ENCODE results near the gene SLC44A4.

SLC44A4 gene

DNA sequence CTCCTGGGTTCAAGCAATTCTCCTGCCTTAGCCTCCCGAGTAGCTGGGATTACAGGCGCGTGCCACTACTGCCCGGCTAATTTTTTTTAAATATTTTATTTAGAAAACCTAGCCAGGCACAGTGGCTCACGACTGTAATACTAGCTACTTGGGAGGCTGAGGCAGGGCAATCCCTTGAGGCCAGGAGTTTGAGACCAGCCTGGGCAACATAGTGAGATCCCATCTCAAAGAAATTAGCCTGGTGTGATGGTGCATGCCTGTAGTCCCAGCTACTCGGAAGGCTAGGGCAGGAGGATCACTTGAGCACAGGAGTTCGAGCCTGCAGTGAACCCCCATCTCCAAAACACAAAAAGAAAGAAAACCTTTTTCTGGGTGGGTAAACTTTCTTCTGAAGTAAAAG lies 2.4 kb downstream of the SLC44A4 start:
- TF ChIP-seq, protein P1, sequence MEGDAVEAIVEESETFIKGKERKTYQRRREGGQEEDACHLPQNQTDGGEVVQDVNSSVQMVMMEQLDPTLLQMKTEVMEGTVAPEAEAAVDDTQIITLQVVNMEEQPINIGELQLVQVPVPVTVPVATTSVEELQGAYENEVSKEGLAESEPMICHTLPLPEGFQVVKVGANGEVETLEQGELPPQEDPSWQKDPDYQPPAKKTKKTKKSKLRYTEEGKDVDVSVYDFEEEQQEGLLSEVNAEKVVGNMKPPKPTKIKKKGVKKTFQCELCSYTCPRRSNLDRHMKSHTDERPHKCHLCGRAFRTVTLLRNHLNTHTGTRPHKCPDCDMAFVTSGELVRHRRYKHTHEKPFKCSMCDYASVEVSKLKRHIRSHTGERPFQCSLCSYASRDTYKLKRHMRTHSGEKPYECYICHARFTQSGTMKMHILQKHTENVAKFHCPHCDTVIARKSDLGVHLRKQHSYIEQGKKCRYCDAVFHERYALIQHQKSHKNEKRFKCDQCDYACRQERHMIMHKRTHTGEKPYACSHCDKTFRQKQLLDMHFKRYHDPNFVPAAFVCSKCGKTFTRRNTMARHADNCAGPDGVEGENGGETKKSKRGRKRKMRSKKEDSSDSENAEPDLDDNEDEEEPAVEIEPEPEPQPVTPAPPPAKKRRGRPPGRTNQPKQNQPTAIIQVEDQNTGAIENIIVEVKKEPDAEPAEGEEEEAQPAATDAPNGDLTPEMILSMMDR (conservative IDR thresholded peaks at IDR 0.05): no peak
- H3K27ac ChIP-seq: peak overlapping the region; percentile 99

DNA sequence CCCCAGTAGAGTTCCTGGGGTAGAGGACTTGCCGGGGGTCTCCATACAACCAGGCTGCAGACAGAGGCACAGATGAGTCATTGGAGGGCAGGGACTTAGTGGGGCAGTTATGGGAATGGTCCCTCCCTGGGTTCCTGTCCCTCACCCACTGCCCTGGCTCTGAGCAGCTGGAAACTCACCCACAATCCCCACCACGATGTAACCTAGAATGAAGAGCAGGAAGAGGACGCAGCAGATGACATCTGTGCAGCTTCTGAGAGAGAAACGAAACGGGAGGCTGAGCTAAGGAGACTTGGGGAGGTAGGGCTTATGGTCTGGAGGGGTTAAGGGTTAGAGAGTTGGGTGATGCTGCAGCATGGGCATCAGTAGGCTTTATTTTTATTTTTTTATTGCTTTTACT lies 2.9 kb downstream of the SLC44A4 start:
- H3K27ac ChIP-seq: peak overlapping the region; percentile 99
- TF ChIP-seq, protein P1 (conservative IDR thresholded peaks at IDR 0.05): no peak

DNA sequence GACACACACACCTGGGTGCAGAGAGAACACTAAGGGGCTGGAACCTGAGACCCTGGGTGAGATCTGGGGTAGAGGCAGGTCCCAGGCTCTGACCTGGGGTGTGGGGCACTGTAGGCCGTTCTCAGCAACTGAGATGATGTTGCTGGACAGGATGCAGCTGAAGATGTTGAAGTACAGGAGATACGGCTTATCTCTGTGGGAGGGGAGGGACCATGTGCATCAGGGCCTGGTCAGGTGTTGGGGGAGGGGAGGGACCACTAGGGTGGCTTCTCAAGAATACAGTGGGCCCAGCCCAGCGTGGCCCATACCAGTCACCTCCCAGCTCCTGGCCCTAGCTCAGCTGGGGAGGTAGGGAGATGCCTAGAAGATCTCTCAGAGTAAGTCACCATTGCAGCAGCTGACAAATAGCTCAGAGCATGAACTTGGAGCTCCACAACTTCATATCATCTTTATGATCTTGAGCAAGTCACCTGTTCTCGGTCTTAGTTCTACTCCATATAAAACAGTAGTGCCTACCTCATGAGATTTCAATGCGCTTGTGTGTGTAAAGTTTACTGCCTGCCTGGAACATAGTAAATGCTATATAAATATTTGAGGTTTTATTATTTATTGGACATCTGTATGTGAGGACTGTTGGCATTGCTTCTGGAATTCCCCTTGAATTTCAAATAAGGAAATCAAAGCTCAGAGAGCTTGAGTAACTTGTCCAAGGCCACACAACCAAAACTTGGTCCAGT lies 3.8 kb downstream of the SLC44A4 start:
- TF ChIP-seq, protein P1 (conservative IDR thresholded peaks at IDR 0.05): no peak
- H3K27ac ChIP-seq: peak overlapping the region; percentile 99

DNA sequence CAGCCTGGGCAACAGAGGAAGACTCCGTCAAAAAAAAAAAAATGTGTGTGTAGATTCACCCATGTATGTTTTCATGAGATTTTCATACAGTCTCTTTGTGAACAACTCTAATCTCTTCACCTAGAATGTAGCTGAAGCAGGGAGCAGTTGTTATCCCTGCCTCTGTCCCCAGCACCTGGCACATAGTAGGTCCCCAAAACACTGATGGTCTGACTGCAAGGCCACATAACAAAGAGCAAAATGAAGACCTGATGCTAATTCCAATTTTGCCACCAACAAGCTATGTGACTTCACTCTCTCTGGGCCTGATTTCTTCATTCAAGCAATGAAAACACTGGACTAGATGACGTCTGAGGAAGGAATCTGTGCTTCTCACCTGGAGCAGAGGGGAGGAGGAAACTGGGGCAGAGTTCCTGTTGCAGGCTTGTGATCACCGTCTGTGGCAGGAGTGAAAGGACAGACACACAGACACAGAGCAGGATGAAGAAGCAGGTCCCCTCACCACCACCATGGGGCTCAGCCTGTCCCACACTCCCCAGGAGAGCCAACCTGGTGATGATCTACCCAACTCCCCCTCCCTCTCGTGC lies 4.6 kb downstream of the SLC44A4 start:
- peak overlapping the region; percentile 99 for H3K27ac ChIP-seq
- TF ChIP-seq, protein P1 (conservative IDR thresholded peaks at IDR 0.05): no peak

DNA sequence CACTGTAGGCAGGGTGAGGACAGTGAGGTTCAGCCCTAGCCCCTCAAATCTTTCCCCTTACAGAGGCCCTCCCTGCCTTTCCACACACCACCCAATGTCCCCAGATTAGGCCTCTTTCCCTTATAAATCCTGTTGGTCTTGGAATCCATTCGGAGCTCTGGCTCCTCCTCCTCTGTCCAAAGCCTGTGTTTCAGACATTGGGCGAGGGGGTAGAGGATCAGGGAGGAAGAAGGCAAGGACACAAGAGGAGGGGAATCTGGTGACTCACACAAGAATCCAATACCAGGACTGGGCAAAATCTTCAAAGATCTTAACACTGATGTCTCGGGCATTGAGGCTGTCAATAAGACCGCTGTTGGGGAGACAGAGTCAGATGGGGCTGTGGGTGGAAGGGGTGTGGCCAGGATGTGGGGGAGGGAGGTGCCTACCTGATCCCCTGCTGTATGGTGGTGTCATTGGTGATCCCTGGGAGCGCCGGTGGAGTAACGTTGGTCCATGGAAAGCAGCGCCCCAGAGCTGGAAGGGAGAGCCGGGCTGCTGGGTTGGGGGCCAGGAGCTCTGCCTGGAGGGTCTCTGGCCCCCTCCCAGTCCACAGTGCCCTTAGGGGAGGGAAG lies 7.6 kb downstream of the SLC44A4 start:
- TF ChIP-seq, protein P1 (conservative IDR thresholded peaks at IDR 0.05): no peak
- H3K27ac ChIP-seq: peak overlapping the region; percentile 99

DNA sequence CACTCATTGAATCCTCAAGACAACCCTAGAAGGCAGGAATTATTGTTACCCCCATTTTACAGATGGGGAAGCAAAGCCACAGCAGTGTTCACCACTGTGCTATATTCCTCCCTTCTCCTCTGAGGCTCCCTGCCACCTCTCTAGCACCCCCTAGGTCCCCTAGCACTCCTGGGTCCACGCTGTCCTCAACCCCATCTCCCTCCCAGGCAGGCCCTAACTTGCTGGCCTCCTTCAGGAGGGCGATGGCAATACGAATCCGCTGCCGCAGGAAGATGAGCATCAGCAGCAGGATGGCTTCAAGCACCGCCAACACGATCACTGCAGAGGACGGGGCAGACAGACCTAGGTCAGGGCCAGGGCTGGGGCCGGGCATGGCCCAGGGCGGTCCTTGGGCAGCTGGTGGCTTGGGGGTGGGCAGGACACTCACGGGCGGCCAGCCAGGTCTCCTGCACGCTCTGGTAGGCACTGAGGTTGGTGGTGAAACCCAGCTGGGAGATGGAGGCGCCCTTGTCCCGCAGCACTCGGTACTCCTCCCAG lies 8.3 kb downstream of the SLC44A4 start:
- peak overlapping the region; percentile 99 for H3K27ac ChIP-seq
- TF ChIP-seq, protein P1 (conservative IDR thresholded peaks at IDR 0.05): no peak

DNA sequence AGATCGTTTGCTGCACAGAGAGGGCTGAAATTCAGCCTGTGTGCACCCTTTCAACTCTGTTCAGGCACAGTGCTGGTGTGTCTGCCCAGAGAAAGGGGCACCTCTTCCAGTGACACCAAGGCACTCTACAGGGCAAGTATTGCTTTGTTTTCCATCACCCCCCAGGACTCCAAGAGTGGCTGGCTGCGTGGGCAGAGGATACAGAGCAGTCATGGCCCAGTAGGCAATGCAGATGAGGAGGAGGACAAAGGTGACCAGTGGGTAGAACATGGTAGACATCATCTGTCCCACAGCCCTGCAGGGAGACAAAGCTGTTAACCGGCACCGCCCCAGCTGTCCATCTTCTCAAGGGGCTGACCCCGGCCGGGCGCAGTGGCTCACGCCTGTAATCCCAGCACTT lies 9.5 kb downstream of the SLC44A4 start:
- TF ChIP-seq, protein P1 (conservative IDR thresholded peaks at IDR 0.05): no peak
- peak overlapping the region; percentile 7 for H3K27ac ChIP-seq

DNA sequence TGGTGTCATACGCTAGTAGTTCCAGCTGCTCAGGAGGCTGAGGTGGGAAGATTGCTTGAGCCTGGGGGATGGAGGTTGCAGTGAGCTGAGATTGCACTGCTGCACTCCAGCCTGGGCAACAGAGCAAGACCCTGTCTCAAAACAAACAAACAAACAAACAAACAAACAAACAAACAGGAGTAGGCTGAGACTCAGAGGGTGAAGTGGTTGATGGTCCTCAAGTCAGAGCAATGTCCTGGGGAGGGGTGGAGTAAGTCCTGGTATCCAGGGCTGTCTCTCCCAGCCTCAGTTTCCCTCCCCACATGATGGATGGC lies 10.2 kb downstream of the SLC44A4 start:
- H3K27ac ChIP-seq: 0 out of 2 replicates have a peak overlapping the region, but pooled peaks have one; percentile 7

Data from VCaP (cell line).